Gastroesophageal sphincter (tissue), 4 donors: ENCODE results near the gene PHF5A. TPM values are rescaled to one million over a fixed set of nuclear protein-coding genes. Genes with fewer than 3 reads are reported as not detected.
"Not testable (repeated sequence)": the region's sequence is repeated elsewhere in the genome, so short reads cannot be mapped to it uniquely, and the experiment has no call there.

Experiments used
- ATAC-seq: fragments of 150-250 bp; one replicate; pipeline ENCODE4 v1.9.1; 2016; ENCODE audit warnings: mild to moderate bottlenecking, moderate library complexity
- H3K27ac ChIP-seq, 4 donors: fragments of 200-600 bp; sonication (generic) in 3 of 4; 1 replicate in 3 of 4; 2 replicates in 1 of 4; pipeline ENCODE4 v1.5.1; 2016 to 2019
- H3K27me3 ChIP-seq: fragments of 200-600 bp; sonication (generic); one replicate; pipeline ENCODE4 v1.5.1; 2019
- H3K36me3 ChIP-seq, 2 donors: fragments of 200-600 bp; sonication (generic); one replicate each; pipeline ENCODE4 v1.5.1; 2019; ENCODE audit warnings: control low read depth in 1 of 2
- H3K4me1 ChIP-seq, 3 donors: fragments of 200-600 bp; sonication (generic); 1 replicate in 2 of 3; 2 replicates in 1 of 3; pipeline ENCODE4 v1.5.1; 2016 to 2019; ENCODE audit warnings: control low read depth in 2 of 3
- H3K4me3 ChIP-seq, 2 donors: fragments of 200-600 bp; sonication (generic); one replicate each; pipeline ENCODE4 v1.5.1; 2019; ENCODE audit warnings: mild to moderate bottlenecking in 1 of 2, moderate library complexity in 1 of 2
- H3K9me3 ChIP-seq, 3 donors: fragments of 200-600 bp; sonication (generic); one replicate each; pipeline ENCODE4 v1.5.1; 2017 to 2019; ENCODE audit warnings: control low read depth in 2 of 3
- EP300 ChIP-seq: sonication (generic); formaldehyde crosslinking; IDR thresholded peaks from one replicate; pipeline ENCODE4 v1.6.1; 2017; ENCODE audit warnings: antibody characterized with exemption, mild to moderate bottlenecking
- POLR2A ChIP-seq, 2 donors: fragments of 450-650 bp; IDR thresholded peaks; one replicate each; pipeline ENCODE4 v1.6.1; 2017; ENCODE audit warnings: antibody characterized with exemption in 2 of 2, mild to moderate bottlenecking in 2 of 2, moderate library complexity in 1 of 2
- POLR2AphosphoS5 ChIP-seq: sonication (generic); formaldehyde crosslinking; IDR thresholded peaks from one replicate; pipeline ENCODE4 v1.6.1; 2017; ENCODE audit warnings: antibody characterized with exemption
- WGBS, 2 donors: methylation state at CpG; one replicate each; pipeline ENCODE4 v1.1.5; 2018; ENCODE audit warnings: low coverage in 1 of 2; 5-methylcytosine and 5-hydroxymethylcytosine counted together
- total RNA-seq, 4 donors: library from RNA; depleted of rRNA; stranded (reverse); fragments of >200 nt; gene quantifications; one replicate each; pipeline ENCODE4 v1.1.0, GENCODE V29; 2016
- TF ChIP-seq, protein P1 (sequence below), 4 experiments: fragments of 200-600 bp in 2 of 4; fragments of 450-650 bp in 2 of 4; sonication (generic) in 1 of 4; IDR thresholded peaks; one replicate each; pipeline ENCODE4 v1.5.1; 2017 to 2019; ENCODE audit warnings: antibody characterized with exemption in 4 of 4, mild to moderate bottlenecking in 2 of 4, moderate library complexity in 2 of 4

PHF5A gene
- total RNA-seq, 4 donors from 2014 or later, result 26.7 to 44.5 (median 39.2) TPM

DNA sequence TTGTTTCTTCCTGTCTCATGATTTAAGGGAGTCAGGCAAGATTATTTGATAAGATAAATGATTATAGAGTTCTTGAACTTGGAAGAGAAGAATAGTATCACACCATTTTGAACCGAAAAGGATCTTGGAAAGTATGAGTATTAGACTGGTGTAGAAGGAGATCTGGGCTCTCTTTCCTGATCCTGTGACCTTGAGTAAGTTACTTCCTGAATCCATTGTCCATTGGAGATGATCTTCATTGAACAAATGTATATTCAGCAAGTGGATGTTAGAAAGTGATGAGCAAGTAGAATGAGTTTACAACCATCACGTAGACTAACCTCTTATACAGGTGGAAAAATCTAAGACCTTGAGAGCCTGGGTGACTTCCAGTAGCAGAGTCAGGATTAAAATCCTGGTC is 2.4 kb upstream of the PHF5A start:
- no peak for ATAC-seq
- Histone ChIP-seq H3K36me3 (peaks cover 0 to 29% of the 10 kb centered on the region in 2 donors), H3K4me1 (peaks cover 2 to 85% (median 23%) of the 10 kb centered on the region in 3 donors), H3K27ac (peak overlapping the region in 2 of 4 donors; percentile 2 to 93), H3K4me3 (no peak overlapping the region), H3K27me3 (no peaks in the 10 kb centered on the region), H3K9me3 (no peaks in the 10 kb centered on the region)
- no peak for TF ChIP-seq POLR2A (IDR thresholded peaks at IDR 0.05)
- 54 to 67% methylated on average over 2 of the region's 2 CpGs for WGBS, 2 donors

DNA sequence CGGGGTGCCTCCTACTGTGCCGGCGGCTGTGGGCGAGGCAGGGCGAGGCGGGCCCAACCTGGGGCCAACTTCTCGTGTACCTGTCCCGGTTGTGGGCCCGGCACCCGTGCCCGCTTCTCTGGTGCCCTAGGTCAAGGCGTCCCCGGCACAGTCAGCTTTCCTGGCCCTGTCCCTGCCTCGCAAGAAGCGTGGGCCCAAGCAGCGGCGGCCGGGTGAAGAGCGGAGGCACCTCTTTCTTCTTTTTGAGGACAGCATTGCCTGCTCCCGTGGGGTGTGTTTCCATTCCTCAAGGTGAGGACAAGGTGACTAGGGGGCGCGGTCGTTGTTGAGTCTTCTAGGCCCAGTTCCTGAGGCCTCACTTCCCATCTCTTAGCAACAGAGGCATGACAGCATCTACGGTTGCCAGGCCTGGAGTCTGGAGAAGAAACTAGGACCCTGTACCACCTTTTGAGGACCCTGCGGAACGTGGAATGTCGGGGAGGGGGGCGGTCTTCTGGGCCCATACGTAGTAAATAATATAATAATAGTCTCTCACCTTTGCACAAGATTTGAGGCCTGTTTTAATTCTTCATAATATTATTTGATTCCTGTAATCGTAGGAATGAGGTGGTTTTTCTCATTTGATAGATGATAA is 843 bp upstream of the PHF5A start:
- H3K9me3 ChIP-seq, result no peaks in the 10 kb centered on the region
- TF ChIP-seq POLR2A (IDR thresholded peaks at IDR 0.05) (no peak), POLR2AphosphoS5 (no peak), EP300 (no peak)
- TF ChIP-seq, protein P1, sequence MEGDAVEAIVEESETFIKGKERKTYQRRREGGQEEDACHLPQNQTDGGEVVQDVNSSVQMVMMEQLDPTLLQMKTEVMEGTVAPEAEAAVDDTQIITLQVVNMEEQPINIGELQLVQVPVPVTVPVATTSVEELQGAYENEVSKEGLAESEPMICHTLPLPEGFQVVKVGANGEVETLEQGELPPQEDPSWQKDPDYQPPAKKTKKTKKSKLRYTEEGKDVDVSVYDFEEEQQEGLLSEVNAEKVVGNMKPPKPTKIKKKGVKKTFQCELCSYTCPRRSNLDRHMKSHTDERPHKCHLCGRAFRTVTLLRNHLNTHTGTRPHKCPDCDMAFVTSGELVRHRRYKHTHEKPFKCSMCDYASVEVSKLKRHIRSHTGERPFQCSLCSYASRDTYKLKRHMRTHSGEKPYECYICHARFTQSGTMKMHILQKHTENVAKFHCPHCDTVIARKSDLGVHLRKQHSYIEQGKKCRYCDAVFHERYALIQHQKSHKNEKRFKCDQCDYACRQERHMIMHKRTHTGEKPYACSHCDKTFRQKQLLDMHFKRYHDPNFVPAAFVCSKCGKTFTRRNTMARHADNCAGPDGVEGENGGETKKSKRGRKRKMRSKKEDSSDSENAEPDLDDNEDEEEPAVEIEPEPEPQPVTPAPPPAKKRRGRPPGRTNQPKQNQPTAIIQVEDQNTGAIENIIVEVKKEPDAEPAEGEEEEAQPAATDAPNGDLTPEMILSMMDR (IDR thresholded peaks at IDR 0.05), result peak in 1 of 4 experiments; percentile 13
- ATAC-seq, result no peak
- H3K27me3 ChIP-seq, result no peaks in the 10 kb centered on the region
- H3K4me3 ChIP-seq, result peak overlapping the region; percentile 66 to 90
- WGBS, 2 donors, result 0 to 2% methylated on average over 6 to 10 of the region's 30 CpGs
- H3K36me3 ChIP-seq, result peaks cover 0 to 44% of the 10 kb centered on the region in 2 donors
- peaks cover 2 to 71% (median 23%) of the 10 kb centered on the region in 3 donors for H3K4me1 ChIP-seq
- peak overlapping the region; percentile 87 to 95 (median 92) for H3K27ac ChIP-seq

- TF ChIP-seq POLR2A (IDR thresholded peaks at IDR 0.05) (no peak), POLR2AphosphoS5 (no peak), EP300 (no peak)
- TF ChIP-seq, protein P1 (IDR thresholded peaks at IDR 0.05), result no peak
- Histone ChIP-seq H3K4me1 (peaks cover 0 to 23% (median 0%) of the 10 kb centered on the region in 3 donors), H3K9me3 (no peaks in the 10 kb centered on the region), H3K27me3 (no peaks in the 10 kb centered on the region), H3K36me3 (peaks cover 0 to 94% of the 10 kb centered on the region in 2 donors), H3K4me3 (no peak overlapping the region), H3K27ac (no peak overlapping the region)
- WGBS, 2 donors, result 92% methylated on average over 4 of the region's 4 CpGs; no CpG with 5 or more reads in 1 of the 2 donors
- ATAC-seq, result no peak
Measured at GRCh38 chr22:41461901-41462300, 6.6 kb downstream of the PHF5A start.

GRCh38 chr22:41460071-41460470 is 8.4 kb downstream of the PHF5A start:
- WGBS, 2 donors, result 27 to 61% methylated on average over 2 to 5 of the region's 5 CpGs
- ATAC-seq, result not testable (repeated sequence)
- peaks cover 0 to 76% of the 10 kb centered on the region in 2 donors for H3K36me3 ChIP-seq

GRCh38 chr22:41459431-41459830 is 9.1 kb downstream of the PHF5A start:
- no peak for ATAC-seq
- H3K9me3 ChIP-seq, result no peaks in the 10 kb centered on the region
- peaks cover 0 to 70% of the 10 kb centered on the region in 2 donors for H3K36me3 ChIP-seq
- peak overlapping the region in 1 of 4 donors; percentile 38 for H3K27ac ChIP-seq
- H3K27me3 ChIP-seq, result no peaks in the 10 kb centered on the region
- 50% methylated on average over 1 of the region's 1 CpG; no CpG with 5 or more reads in 1 of the 2 donors for WGBS, 2 donors
- TF ChIP-seq POLR2AphosphoS5 (no peak), EP300 (no peak), POLR2A (IDR thresholded peaks at IDR 0.05) (no peak)
- TF ChIP-seq, protein P1 (IDR thresholded peaks at IDR 0.05), result no peak
- H3K4me1 ChIP-seq, result peaks cover 0 to 15% (median 0%) of the 10 kb centered on the region in 3 donors
- no peak overlapping the region for H3K4me3 ChIP-seq

More at GRCh38 chr22:41460071-41460470, 8.4 kb downstream of the PHF5A start:
- H3K4me1 ChIP-seq, result peaks cover 0 to 15% (median 0%) of the 10 kb centered on the region in 3 donors
- peak overlapping the region in 2 of 4 donors; percentile 29 to 38 for H3K27ac ChIP-seq
- H3K4me3 ChIP-seq, H3K27me3 ChIP-seq, H3K9me3 ChIP-seq: not testable (repeated sequence)
